Gastroesophageal sphincter (tissue), 3 donors: Measurements from ENCODE around the gene MZT1.

Experiments used
- CTCF ChIP-seq, 4 experiments: fragments of 200-600 bp in 2 of 4; fragments of 450-650 bp in 2 of 4; sonication (generic) in 1 of 4; IDR thresholded peaks; one replicate each; pipeline ENCODE4 v1.5.1; 2017 to 2019; ENCODE audit warnings: antibody characterized with exemption in 4 of 4, mild to moderate bottlenecking in 2 of 4, moderate library complexity in 2 of 4
- POLR2A ChIP-seq, 2 donors: fragments of 450-650 bp; IDR thresholded peaks; one replicate each; pipeline ENCODE4 v1.6.1; 2017; ENCODE audit warnings: antibody characterized with exemption in 2 of 2, mild to moderate bottlenecking in 2 of 2, moderate library complexity in 1 of 2

DNA sequence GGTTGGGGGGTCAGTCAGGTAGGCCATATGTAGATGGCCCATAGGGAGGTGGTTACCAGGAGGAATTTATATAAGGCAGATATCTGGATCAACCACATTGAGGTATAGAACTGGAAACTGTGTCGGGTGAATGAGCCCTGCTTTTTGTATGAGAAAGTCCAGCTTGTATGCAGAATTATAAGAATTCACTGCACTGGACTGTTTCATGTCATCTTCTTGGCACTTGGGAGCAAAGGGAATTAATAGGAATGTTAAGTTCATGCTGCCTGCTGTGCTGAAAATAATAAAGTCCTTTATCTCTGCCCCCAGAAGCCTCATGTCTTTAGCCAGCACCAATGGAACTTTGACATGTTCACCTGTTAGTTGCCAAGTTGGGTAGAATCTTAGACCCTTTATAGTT lies 12.6 kb upstream of the MZT1 start:
- TF ChIP-seq CTCF (IDR thresholded peaks at IDR 0.05) (no peak), POLR2A (IDR thresholded peaks at IDR 0.05) (no peak)
